Measurements from ENCODE around the gene CACNA1S. TPM values are rescaled to one million over a fixed set of nuclear protein-coding genes. Genes with fewer than 3 reads are reported as not detected.

CACNA1S gene
- total and polyA plus RNA-seq, 2 donors (not counting 1 experiment from before 2014, with no cell fraction given): not detected

DNA sequence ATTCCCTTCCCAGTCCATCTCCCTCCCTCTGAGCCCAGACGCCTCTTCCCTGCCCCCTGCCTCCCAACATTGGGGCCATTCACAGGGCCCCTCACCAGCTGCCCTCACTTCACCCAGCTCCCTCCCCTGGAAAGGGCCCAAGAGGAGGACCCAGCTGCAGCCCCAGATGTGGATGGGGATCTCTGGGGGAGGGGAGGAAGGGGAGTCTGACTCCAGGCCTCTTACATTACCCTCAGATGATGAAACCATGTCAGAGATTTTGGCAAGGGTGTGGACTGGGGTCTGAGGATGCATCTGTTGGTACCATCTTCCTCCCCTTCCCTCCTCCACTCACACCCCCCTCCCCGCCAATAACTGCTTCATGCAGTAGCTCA is 87.6 kb downstream of the CACNA1S start:
- Histone ChIP-seq H3K4me3 (ENCODE audit: control extremely low read depth in 1 of 5, extremely low read depth in 1 of 5, insufficient read depth in 1 of 5, low read depth in 2 of 5, low read length in 4 of 5) (no peak overlapping the region), H3K9ac (ENCODE audit: low read length) (no peak overlapping the region), H3K27ac (ENCODE audit: low read length in 2 of 2) (no peak overlapping the region), H3K27me3 (replicated peaks in 1 of 4; ENCODE audit: control extremely low read depth in 1 of 4, control insufficient read depth in 3 of 4, insufficient read depth in 4 of 4, low read length in 3 of 4) (no peaks in the 10 kb centered on the region), H2AFZ (ENCODE audit: insufficient read depth, low read depth, low read length, poor library complexity, severe bottlenecking) (no peak overlapping the region), H3K79me2 (ENCODE audit: control insufficient read depth, insufficient read depth, low read length) (peaks cover 26% of the 10 kb centered on the region), H3K9me3 (ENCODE audit: control extremely low read depth in 1 of 3, control insufficient read depth in 2 of 3, insufficient read depth in 1 of 3, low read length in 2 of 3) (no peaks in the 10 kb centered on the region), H3K36me3 (replicated peaks in 1 of 2; ENCODE audit: control extremely low read depth in 1 of 2, control insufficient read depth in 1 of 2, extremely low read depth in 1 of 2, insufficient read depth in 2 of 2, low read length in 1 of 2) (no peaks in the 10 kb centered on the region), H3K4me1 (ENCODE audit: control insufficient read depth in 2 of 2, insufficient read depth in 2 of 2, low read length in 2 of 2) (peaks cover 58 to 68% of the 10 kb centered on the region in 2 donors), H3K4me2 (replicated peaks; ENCODE audit: low read depth, low read length, poor library complexity, severe bottlenecking) (no peak overlapping the region), H4K20me1 (ENCODE audit: control insufficient read depth, insufficient read depth, low read length, poor library complexity, severe bottlenecking) (peaks cover 5% of the 10 kb centered on the region)
- ATAC-seq (ENCODE audit: low read depth): no peak
- ChIA-PET POLR2A (interaction anchor here (0.5 kb wide), 1 partner anchor 11 kb away, joined by 6 read pairs; no protein-coding TSS in a partner anchor), CTCF (interaction anchor here (0.8 to 10.5 kb wide), 4 partner anchors 17 to 53 kb away, joined by 3 to 83 read pairs (median 28); no protein-coding TSS in a partner anchor)
- intact Hi-C loops (cut with micrococcal nuclease): loop anchor here (5.0 to 10.0 kb wide), 5 partner anchors 140 to 958 kb away; partner anchors contain the start of genes DDX59 and RNPEP
- Mint-ChIP-seq H3K9me3 (ENCODE audit: insufficient read depth) (no peaks in the 10 kb centered on the region), H3K4me1 (peaks cover 69% of the 10 kb centered on the region), H3K4me3 (peak overlapping the region; percentile 69), H3K27ac (no peak overlapping the region), H3K27me3 (no peaks in the 10 kb centered on the region)
- TF ChIP-seq, protein P1, sequence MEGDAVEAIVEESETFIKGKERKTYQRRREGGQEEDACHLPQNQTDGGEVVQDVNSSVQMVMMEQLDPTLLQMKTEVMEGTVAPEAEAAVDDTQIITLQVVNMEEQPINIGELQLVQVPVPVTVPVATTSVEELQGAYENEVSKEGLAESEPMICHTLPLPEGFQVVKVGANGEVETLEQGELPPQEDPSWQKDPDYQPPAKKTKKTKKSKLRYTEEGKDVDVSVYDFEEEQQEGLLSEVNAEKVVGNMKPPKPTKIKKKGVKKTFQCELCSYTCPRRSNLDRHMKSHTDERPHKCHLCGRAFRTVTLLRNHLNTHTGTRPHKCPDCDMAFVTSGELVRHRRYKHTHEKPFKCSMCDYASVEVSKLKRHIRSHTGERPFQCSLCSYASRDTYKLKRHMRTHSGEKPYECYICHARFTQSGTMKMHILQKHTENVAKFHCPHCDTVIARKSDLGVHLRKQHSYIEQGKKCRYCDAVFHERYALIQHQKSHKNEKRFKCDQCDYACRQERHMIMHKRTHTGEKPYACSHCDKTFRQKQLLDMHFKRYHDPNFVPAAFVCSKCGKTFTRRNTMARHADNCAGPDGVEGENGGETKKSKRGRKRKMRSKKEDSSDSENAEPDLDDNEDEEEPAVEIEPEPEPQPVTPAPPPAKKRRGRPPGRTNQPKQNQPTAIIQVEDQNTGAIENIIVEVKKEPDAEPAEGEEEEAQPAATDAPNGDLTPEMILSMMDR (IDR thresholded peaks at IDR 0.05): no peak
- no peak for TF ChIP-seq EZH2 (IDR thresholded peaks at IDR 0.05; ENCODE audit: borderline replicate concordance, insufficient read depth, low read depth, low read length, poor library complexity, severe bottlenecking)
- DNase-seq: no peak
- 91% methylated on average over 1 of the region's 2 CpGs for WGBS (ENCODE audit: insufficient coverage)

GRCh38 chr1:201023920-201024624 is 88.2 kb downstream of the CACNA1S start:
- H3K27me3 ChIP-seq (replicated peaks in 1 of 4; ENCODE audit: control extremely low read depth in 1 of 4, control insufficient read depth in 3 of 4, insufficient read depth in 4 of 4, low read length in 3 of 4): no peaks in the 10 kb centered on the region
- H3K27me3 Mint-ChIP-seq: no peaks in the 10 kb centered on the region
- H3K4me2 ChIP-seq (replicated peaks; ENCODE audit: low read depth, low read length, poor library complexity, severe bottlenecking): peak overlapping the region; percentile 66
- TF ChIP-seq, protein P1 (IDR thresholded peaks at IDR 0.05): no peak
- TF ChIP-seq EZH2 (IDR thresholded peaks at IDR 0.05; ENCODE audit: borderline replicate concordance, insufficient read depth, low read depth, low read length, poor library complexity, severe bottlenecking): no peak
- no peak for ATAC-seq (ENCODE audit: low read depth)
- H3K4me3 ChIP-seq (ENCODE audit: control extremely low read depth in 1 of 5, extremely low read depth in 1 of 5, insufficient read depth in 1 of 5, low read depth in 2 of 5, low read length in 4 of 5): peak overlapping the region in 3 of 5 experiments; percentile 20 to 29 (median 22)
- WGBS (ENCODE audit: insufficient coverage): 18% methylated on average over 9 of the region's 17 CpGs
- H3K36me3 ChIP-seq (replicated peaks in 1 of 2; ENCODE audit: control extremely low read depth in 1 of 2, control insufficient read depth in 1 of 2, extremely low read depth in 1 of 2, insufficient read depth in 2 of 2, low read length in 1 of 2): no peaks in the 10 kb centered on the region
- peaks cover 63 to 73% of the 10 kb centered on the region in 2 donors for H3K4me1 ChIP-seq (ENCODE audit: control insufficient read depth in 2 of 2, insufficient read depth in 2 of 2, low read length in 2 of 2)
- peaks cover 29% of the 10 kb centered on the region for H3K79me2 ChIP-seq (ENCODE audit: control insufficient read depth, insufficient read depth, low read length)
- peak overlapping the region; percentile 69 for H3K4me3 Mint-ChIP-seq
- DNase-seq: no peak
- H3K4me1 Mint-ChIP-seq: peaks cover 74% of the 10 kb centered on the region
- POLR2A ChIA-PET: interaction anchor here (0.5 to 0.6 kb wide), 2 partner anchors 11 to 99 kb away, joined by 4 to 6 read pairs; no protein-coding TSS in a partner anchor
- H3K9me3 ChIP-seq (ENCODE audit: control extremely low read depth in 1 of 3, control insufficient read depth in 2 of 3, insufficient read depth in 1 of 3, low read length in 2 of 3): no peaks in the 10 kb centered on the region
- peak overlapping the region; percentile 40 for H2AFZ ChIP-seq (ENCODE audit: insufficient read depth, low read depth, low read length, poor library complexity, severe bottlenecking)
- no peak overlapping the region for H3K27ac ChIP-seq (ENCODE audit: low read length in 2 of 2)
- CTCF ChIA-PET: interaction anchor here (0.6 to 10.5 kb wide), 5 partner anchors 17 to 402 kb away, joined by 3 to 83 read pairs (median 18); no protein-coding TSS in a partner anchor
- peak overlapping the region; percentile 68 for H3K27ac Mint-ChIP-seq
- intact Hi-C loops (cut with micrococcal nuclease): loop anchor here (5.0 to 10.0 kb wide), 5 partner anchors 139 to 958 kb away; partner anchors contain the start of genes DDX59 and RNPEP
- peaks cover 5% of the 10 kb centered on the region for H4K20me1 ChIP-seq (ENCODE audit: control insufficient read depth, insufficient read depth, low read length, poor library complexity, severe bottlenecking)
- no peak overlapping the region for H3K9ac ChIP-seq (ENCODE audit: low read length)
- no peaks in the 10 kb centered on the region for H3K9me3 Mint-ChIP-seq (ENCODE audit: insufficient read depth)

All from B cell (primary cell).